IPS-18a (cell line): ENCODE results near the gene SRP19.
"Not testable (repeated sequence)": the region's sequence is repeated elsewhere in the genome, so short reads cannot be mapped to it uniquely, and the experiment has no call there.

Source experiments
- H3K27ac ChIP-seq: one replicate; pipeline ENCODE4 v1.5.1; 2013; ENCODE audit warnings: low read length
- H3K27me3 ChIP-seq: one replicate; pipeline ENCODE4 v1.6.1; 2013; ENCODE audit warnings: mild to moderate bottlenecking, low read length; ENCODE audit not compliant: control insufficient read depth, insufficient read depth
- H3K36me3 ChIP-seq: one replicate; pipeline ENCODE4 v1.6.1; 2013; ENCODE audit warnings: low read depth, low read length; ENCODE audit not compliant: control insufficient read depth
- H3K4me1 ChIP-seq: one replicate; pipeline ENCODE4 v1.6.1; 2013; ENCODE audit warnings: low read depth, low read length; ENCODE audit not compliant: control insufficient read depth
- H3K4me3 ChIP-seq: one replicate; pipeline ENCODE4 v1.5.1; 2013; ENCODE audit warnings: low read length
- H3K9ac ChIP-seq: one replicate; pipeline ENCODE4 v1.6.1; 2013; ENCODE audit warnings: mild to moderate bottlenecking, low read length, moderate library complexity
- H3K9me3 ChIP-seq: one replicate; pipeline ENCODE4 v1.6.1; 2013; ENCODE audit warnings: low read depth, low read length; ENCODE audit not compliant: control insufficient read depth

SRP19 gene

DNA sequence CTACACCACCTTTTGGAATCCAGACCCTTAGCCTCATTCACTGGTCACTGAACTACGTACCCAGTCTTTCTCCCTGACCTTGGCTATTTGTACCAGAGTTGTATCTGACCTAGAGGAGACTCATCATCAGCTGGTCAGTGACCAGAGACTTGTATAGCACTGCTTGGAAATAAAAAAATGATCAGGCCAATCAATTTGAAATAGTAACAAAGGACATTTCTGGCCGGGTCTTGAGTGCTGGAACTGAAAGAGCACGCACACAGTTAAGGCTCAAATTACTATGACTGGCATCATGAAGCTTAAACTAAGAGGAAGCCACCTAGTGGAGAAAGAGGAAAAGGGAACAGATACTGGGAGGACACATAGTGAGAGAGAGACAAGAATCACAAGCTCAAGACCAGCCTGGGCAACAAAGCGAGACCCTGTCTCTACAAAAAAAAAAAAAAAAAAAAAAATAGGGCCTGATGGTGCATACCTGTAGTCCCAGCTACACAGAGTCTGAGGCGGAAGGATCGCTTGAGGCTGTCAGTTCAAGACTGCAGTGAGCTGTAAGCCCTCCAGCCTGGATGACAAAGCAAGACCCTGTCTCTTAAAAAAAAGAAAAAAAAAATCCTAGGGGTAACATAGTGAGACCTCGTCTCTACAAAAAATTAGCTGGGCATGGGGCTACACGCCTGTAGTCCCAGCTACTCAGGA is 12.8 kb upstream of the SRP19 start:
- peaks cover 9% of the 10 kb centered on the region for H3K4me1 ChIP-seq
- H3K36me3 ChIP-seq = no peaks in the 10 kb centered on the region
- no peaks in the 10 kb centered on the region for H3K9me3 ChIP-seq
- H3K27ac ChIP-seq = no peak overlapping the region
- no peaks in the 10 kb centered on the region for H3K27me3 ChIP-seq
- H3K4me3 ChIP-seq = peak overlapping the region; percentile 12
- H3K9ac ChIP-seq = no peak overlapping the region

GRCh38 chr5:112849912-112850311 is 11.2 kb upstream of the SRP19 start:
- Histone ChIP-seq H3K4me3 (no peak overlapping the region), H3K4me1 (peaks cover 9% of the 10 kb centered on the region), H3K27ac (no peak overlapping the region), H3K27me3 (no peaks in the 10 kb centered on the region), H3K36me3 (no peaks in the 10 kb centered on the region), H3K9me3 (no peaks in the 10 kb centered on the region), H3K9ac (no peak overlapping the region)

DNA sequence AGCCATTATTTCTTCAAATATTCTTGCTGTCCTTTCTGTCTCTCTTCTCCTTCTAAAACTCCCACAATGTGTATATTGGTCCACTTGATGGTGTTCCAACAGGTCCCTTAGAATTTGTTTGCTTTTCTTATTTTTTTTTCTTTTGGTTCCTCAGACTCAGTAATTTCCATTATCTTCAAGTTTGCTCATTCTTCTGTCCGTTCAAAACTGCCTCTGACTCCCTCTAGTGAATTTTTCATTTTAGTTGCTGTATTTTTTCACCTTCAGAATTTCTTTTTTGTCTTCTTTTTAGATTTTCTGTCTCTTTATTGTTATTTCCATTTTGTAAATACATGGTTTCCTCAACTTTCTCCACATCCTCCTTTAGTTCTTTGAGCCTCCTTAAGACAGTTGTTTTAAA is 6.4 kb upstream of the SRP19 start:
- H3K4me1 ChIP-seq = no peaks in the 10 kb centered on the region
- H3K4me3 ChIP-seq = no peak overlapping the region
- no peaks in the 10 kb centered on the region for H3K9me3 ChIP-seq
- H3K36me3 ChIP-seq = no peaks in the 10 kb centered on the region
- no peak overlapping the region for H3K27ac ChIP-seq
- H3K27me3 ChIP-seq = peaks cover 7% of the 10 kb centered on the region
- H3K9ac ChIP-seq = no peak overlapping the region

GRCh38 chr5:112857866-112858265 is 3.2 kb upstream of the SRP19 start:
- Histone ChIP-seq H3K4me1 (peaks cover 9% of the 10 kb centered on the region), H3K9ac (no peak overlapping the region), H3K27me3 (peaks cover 7% of the 10 kb centered on the region), H3K36me3 (peaks cover 4% of the 10 kb centered on the region), H3K9me3 (no peaks in the 10 kb centered on the region), H3K27ac (no peak overlapping the region), H3K4me3 (no peak overlapping the region)

DNA sequence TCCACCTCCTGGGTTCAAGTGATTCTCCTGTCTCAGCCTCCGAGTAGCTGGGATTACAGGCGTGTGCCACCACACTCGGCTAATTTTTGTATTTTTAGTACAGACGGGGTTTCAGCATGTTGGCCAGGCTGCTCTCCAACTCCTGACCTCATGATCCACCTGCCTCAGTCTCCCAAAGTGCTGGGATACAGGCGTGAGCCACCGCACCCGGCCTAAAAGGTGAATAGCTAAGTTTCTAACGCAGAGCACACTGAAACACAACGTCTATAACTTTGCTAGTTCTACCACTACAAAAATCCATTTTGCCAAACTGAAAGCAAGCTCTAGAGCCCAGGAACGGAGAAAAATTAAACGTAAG is 537 bp upstream of the SRP19 start:
- Histone ChIP-seq H3K36me3 (peaks cover 28% of the 10 kb centered on the region), H3K9ac (peak overlapping the region; percentile 93), H3K4me3 (peak overlapping the region; percentile 97)
- H3K27ac ChIP-seq, H3K4me1 ChIP-seq, H3K9me3 ChIP-seq, H3K27me3 ChIP-seq: not testable (repeated sequence)

- peak overlapping the region; percentile 93 for H3K9ac ChIP-seq
- peaks cover 7% of the 10 kb centered on the region for H3K27me3 ChIP-seq
- peak overlapping the region; percentile 97 for H3K4me3 ChIP-seq
- H3K9me3 ChIP-seq = no peaks in the 10 kb centered on the region
- H3K27ac ChIP-seq = peak overlapping the region; percentile 55
- peaks cover 35% of the 10 kb centered on the region for H3K36me3 ChIP-seq
- H3K4me1 ChIP-seq = peaks cover 9% of the 10 kb centered on the region
Observed at GRCh38 chr5:112861638-112861985, 525 bp downstream of the SRP19 start.

DNA sequence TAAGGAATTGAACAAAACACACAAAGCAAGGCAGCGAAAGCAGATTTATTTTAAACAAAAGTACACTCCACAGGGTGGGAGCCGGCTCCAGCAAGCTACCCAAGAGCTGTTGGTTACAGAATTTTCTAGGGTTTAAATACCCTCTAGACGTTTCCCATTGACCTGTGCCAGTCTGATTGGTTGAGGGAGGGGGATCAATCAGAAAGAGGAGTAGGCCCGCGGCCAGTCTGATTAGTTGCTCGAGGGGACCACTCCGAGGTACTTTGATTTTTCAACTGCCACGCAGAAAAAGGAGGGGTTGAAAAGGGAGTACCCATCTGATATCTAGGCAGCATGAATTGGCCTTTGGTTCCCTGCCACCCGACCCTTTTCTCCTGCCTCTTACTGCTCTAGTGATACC is 998 bp downstream of the SRP19 start:
- H3K4me3 ChIP-seq = peak overlapping the region; percentile 97
- H3K27me3 ChIP-seq = peaks cover 7% of the 10 kb centered on the region
- H3K27ac ChIP-seq = no peak overlapping the region
- peaks cover 9% of the 10 kb centered on the region for H3K4me1 ChIP-seq
- H3K36me3 ChIP-seq = peaks cover 40% of the 10 kb centered on the region
- peak overlapping the region; percentile 93 for H3K9ac ChIP-seq
- H3K9me3 ChIP-seq = no peaks in the 10 kb centered on the region

GRCh38 chr5:112863549-112863948 is 2.5 kb downstream of the SRP19 start:
- peaks cover 7% of the 10 kb centered on the region for H3K27me3 ChIP-seq
- no peaks in the 10 kb centered on the region for H3K9me3 ChIP-seq
- no peak overlapping the region for H3K9ac ChIP-seq
- peaks cover 53% of the 10 kb centered on the region for H3K36me3 ChIP-seq
- H3K4me1 ChIP-seq = peaks cover 9% of the 10 kb centered on the region
- no peak overlapping the region for H3K4me3 ChIP-seq
- no peak overlapping the region for H3K27ac ChIP-seq

DNA sequence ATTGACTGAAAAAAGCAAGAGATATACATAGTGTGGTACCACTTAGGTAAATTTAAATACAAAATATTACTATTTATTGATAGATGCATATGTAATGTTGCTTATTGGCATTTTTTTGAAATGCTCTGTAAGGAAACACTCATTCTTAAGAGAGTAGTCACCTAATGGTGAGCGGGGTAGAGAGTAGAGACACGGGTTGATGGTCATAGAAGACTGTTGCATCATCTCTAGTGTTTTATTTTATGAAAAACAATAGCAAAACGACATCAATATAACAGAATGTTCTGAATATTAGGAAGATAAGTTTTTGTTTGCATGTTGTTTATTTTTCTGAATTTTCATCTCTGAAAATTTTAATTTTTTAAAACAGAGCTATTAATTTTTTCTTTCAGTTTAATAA is 4.0 kb downstream of the SRP19 start:
- H3K27ac ChIP-seq = no peak overlapping the region
- no peaks in the 10 kb centered on the region for H3K9me3 ChIP-seq
- no peaks in the 10 kb centered on the region for H3K27me3 ChIP-seq
- H3K9ac ChIP-seq = no peak overlapping the region
- H3K36me3 ChIP-seq = peaks cover 60% of the 10 kb centered on the region
- peaks cover 9% of the 10 kb centered on the region for H3K4me1 ChIP-seq
- no peak overlapping the region for H3K4me3 ChIP-seq

GRCh38 chr5:112866739-112867138 is 5.7 kb downstream of the SRP19 start:
- H3K36me3 ChIP-seq = peaks cover 60% of the 10 kb centered on the region
- no peaks in the 10 kb centered on the region for H3K9me3 ChIP-seq
- H3K27me3 ChIP-seq = no peaks in the 10 kb centered on the region
- H3K4me1 ChIP-seq = peaks cover 9% of the 10 kb centered on the region
- H3K27ac ChIP-seq = no peak overlapping the region
- H3K9ac ChIP-seq = no peak overlapping the region
- no peak overlapping the region for H3K4me3 ChIP-seq

DNA sequence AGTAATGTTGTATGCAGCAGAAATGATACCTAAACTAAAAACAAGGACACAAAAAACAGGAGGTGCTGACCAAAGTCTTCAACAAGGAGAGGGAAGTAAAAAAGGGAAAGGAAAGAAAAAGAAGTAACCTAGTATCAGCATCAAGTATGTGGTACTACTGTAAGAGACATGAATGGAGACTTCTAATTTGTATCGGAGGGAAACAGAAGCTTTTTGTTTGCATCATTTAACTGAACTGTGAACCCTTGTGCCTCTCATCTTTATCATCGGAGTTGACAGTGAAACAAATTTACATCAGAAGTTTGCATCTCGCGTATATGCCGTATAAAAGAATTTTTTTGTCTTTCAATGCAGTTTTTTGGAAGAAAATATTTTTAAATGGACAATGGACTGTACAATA is 6.3 kb downstream of the SRP19 start:
- Histone ChIP-seq H3K27me3 (no peaks in the 10 kb centered on the region), H3K36me3 (peaks cover 60% of the 10 kb centered on the region), H3K4me3 (no peak overlapping the region), H3K9me3 (no peaks in the 10 kb centered on the region), H3K27ac (no peak overlapping the region), H3K4me1 (peaks cover 5% of the 10 kb centered on the region), H3K9ac (no peak overlapping the region)

DNA sequence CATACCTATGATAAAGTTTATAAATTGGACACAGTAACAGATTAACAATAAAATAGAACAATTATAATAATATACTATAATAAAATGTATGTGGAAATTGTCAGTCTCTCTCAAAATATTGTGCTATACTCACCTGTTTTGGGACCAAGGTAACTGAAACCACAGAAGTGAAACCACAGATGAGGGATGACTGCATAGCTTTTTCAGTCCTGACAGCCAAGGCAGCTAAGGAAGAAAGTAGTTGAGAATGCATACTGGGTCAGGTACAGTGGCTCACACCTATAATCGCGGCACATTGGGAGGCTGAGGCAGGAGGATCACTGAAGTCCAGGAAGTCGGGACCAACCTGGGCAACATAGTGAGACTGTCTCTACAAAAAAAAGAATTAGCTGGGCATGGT is 8.9 kb downstream of the SRP19 start:
- Histone ChIP-seq H3K4me1 (no peaks in the 10 kb centered on the region), H3K36me3 (peaks cover 35% of the 10 kb centered on the region), H3K9ac (no peak overlapping the region)

More for the DNA sequence above, 8.9 kb downstream of the SRP19 start:
- Histone ChIP-seq H3K27ac (no peak overlapping the region), H3K9me3 (no peaks in the 10 kb centered on the region), H3K27me3 (no peaks in the 10 kb centered on the region), H3K4me3 (no peak overlapping the region)
